H1 (cell line): ENCODE data around the gene ERFE. TPM values are rescaled to one million over a fixed set of nuclear protein-coding genes. Genes with fewer than 3 reads are reported as not detected.

Experiments used
- CTCF ChIA-PET: fragments of 300-600 bp; sonication (Branson Sonifier 250); formaldehyde crosslinking; loops from one replicate; lab custom pipeline; 2021; ENCODE audit not compliant: partially characterized antibody; lab: Charles Lee
- POLR2A ChIA-PET: fragments of 300-600 bp; sonication (Branson Sonifier 250); formaldehyde crosslinking; loops from one replicate; lab custom pipeline; 2021; ENCODE audit warnings: inconsistent platforms; ENCODE audit not compliant: partially characterized antibody; lab: Charles Lee
- DNase-seq, 2 experiments: peaks; one replicate each; pipeline versions ENCODE4 v3.0.0 to v3.0.0-alpha.2; 2010 to 2022; ENCODE audit warnings: low spot score in 2 of 2, low read depth in 1 of 2, mixed read lengths in 1 of 2
- FAIRE-seq: peaks from 2 replicates; lab custom pipeline; 2011; peaks lifted over from hg19 to GRCh38; lab: Jason Lieb, UNC
- H2AFZ ChIP-seq: 2 replicates; pipeline ENCODE4 v1.8.1; 2012; ENCODE audit warnings: low read length, inconsistent platforms
- H2AK5ac ChIP-seq: 2 replicates; pipeline ENCODE4 v1.6.1; 2013; ENCODE audit warnings: low read depth, low read length
- H2BK120ac ChIP-seq: replicated peaks from 2 replicates; pipeline ENCODE3; 2013; ENCODE audit warnings: low read depth, low read length, inconsistent platforms
- H2BK12ac ChIP-seq: 2 replicates; pipeline ENCODE4 v1.6.1; 2013; ENCODE audit warnings: low read depth, low read length
- H2BK15ac ChIP-seq: 2 replicates; pipeline ENCODE4 v1.6.1; 2013; ENCODE audit warnings: low read length
- H2BK20ac ChIP-seq: 2 replicates; pipeline ENCODE4 v1.6.1; 2013; ENCODE audit warnings: low read length
- H2BK5ac ChIP-seq: 2 replicates; pipeline ENCODE4 v1.6.1; 2013; ENCODE audit warnings: low read depth, low read length
- H3K14ac ChIP-seq: 2 replicates; pipeline ENCODE4 v1.6.1; 2013; ENCODE audit warnings: inconsistent platforms; ENCODE audit not compliant: insufficient read length
- H3K18ac ChIP-seq: 2 replicates; pipeline ENCODE4 v1.6.1; 2013; ENCODE audit warnings: low read length; ENCODE audit errors: extremely low read depth
- H3K23ac ChIP-seq: 2 replicates; pipeline ENCODE4 v1.6.1; 2013; ENCODE audit warnings: inconsistent platforms; ENCODE audit not compliant: insufficient read length
- H3K23me2 ChIP-seq: 2 replicates; pipeline ENCODE4 v1.6.1; 2013; ENCODE audit warnings: low read depth, low read length
- H3K27ac ChIP-seq: 2 replicates; pipeline ENCODE4 v1.6.1; 2011; ENCODE audit warnings: low read depth, low read length, inconsistent platforms
- H3K27me3 ChIP-seq, 4 experiments: replicated peaks in 1 of 4; 1 replicate in 1 of 4; 2 replicates in 3 of 4; pipeline versions ENCODE4 v1.6.1 to v1.8.1; 2011 to 2013; ENCODE audit warnings: low read length in 3 of 4, mild to moderate bottlenecking in 3 of 4, inconsistent platforms in 2 of 4, mixed read lengths in 2 of 4, moderate library complexity in 1 of 4; ENCODE audit not compliant: control insufficient read depth in 3 of 4, insufficient read depth in 3 of 4; ENCODE audit errors: extremely low read depth in 1 of 4
- H3K36me3 ChIP-seq, 4 experiments: 2 replicates each; pipeline versions ENCODE4 v1.6.1 to v1.8.1; 2011 to 2013; ENCODE audit warnings: mild to moderate bottlenecking in 4 of 4, low read length in 3 of 4, moderate library complexity in 2 of 4, control low read depth in 1 of 4, inconsistent platforms in 1 of 4; ENCODE audit not compliant: insufficient read depth in 4 of 4, control insufficient read depth in 2 of 4
- H3K4ac ChIP-seq: replicated peaks from 2 replicates; pipeline ENCODE3; 2013; ENCODE audit warnings: low read length, low read depth, mixed read lengths, inconsistent platforms; ENCODE audit not compliant: insufficient read length
- H3K4me1 ChIP-seq, 4 experiments: replicated peaks in 1 of 4; 1 replicate in 1 of 4; 2 replicates in 3 of 4; pipeline versions ENCODE4 v1.6.1 to v1.8.1; 2011 to 2013; ENCODE audit warnings: low read length in 3 of 4, inconsistent platforms in 2 of 4, mixed read lengths in 1 of 4; ENCODE audit not compliant: insufficient read depth in 4 of 4, control insufficient read depth in 3 of 4
- H3K4me2 ChIP-seq, 2 experiments: 2 replicates each; pipeline versions ENCODE4 v1.6.1 to v1.8.1; 2011 to 2013; ENCODE audit warnings: low read depth in 2 of 2, low read length in 2 of 2, control low read depth in 1 of 2, inconsistent platforms in 1 of 2, mild to moderate bottlenecking in 1 of 2; ENCODE audit not compliant: insufficient read depth in 1 of 2
- H3K4me3 ChIP-seq, 4 experiments: fragments of 200-600, 300-600 bp in 1 of 4; sonication (generic), shearing (Covaris generic), sonication (Bioruptor Twin) in 1 of 4; 2 replicates each; pipeline versions ENCODE4 v1.5.1 to v1.8.1; 2011 to 2016; ENCODE audit warnings: low read length in 4 of 4, low read depth in 3 of 4, control low read depth in 2 of 4, inconsistent platforms in 2 of 4, mild to moderate bottlenecking in 2 of 4, mixed read lengths in 1 of 4, moderate library complexity in 1 of 4; ENCODE audit not compliant: insufficient read depth in 2 of 4; ENCODE audit errors: extremely low read depth in 1 of 4
- H3K56ac ChIP-seq: replicated peaks from 2 replicates; pipeline ENCODE3; 2013; ENCODE audit warnings: low read depth, mild to moderate bottlenecking, mixed read lengths, low read length, inconsistent platforms; ENCODE audit not compliant: insufficient read length
- H3K79me1 ChIP-seq: 2 replicates; pipeline ENCODE4 v1.6.1; 2013; ENCODE audit warnings: low read depth, low read length, control low read depth
- H3K79me2 ChIP-seq, 2 experiments: 2 replicates each; pipeline versions ENCODE4 v1.6.1 to v1.8.1; 2012 to 2013; ENCODE audit warnings: low read length in 2 of 2, mild to moderate bottlenecking in 2 of 2, inconsistent platforms in 1 of 2; ENCODE audit not compliant: insufficient read depth in 2 of 2, control insufficient read depth in 1 of 2
- H3K9ac ChIP-seq, 4 experiments: replicated peaks in 1 of 4; 1 replicate in 1 of 4; 2 replicates in 3 of 4; pipeline versions ENCODE4 v1.6.1 to v1.8.1; 2011 to 2013; ENCODE audit warnings: low read depth in 3 of 4, low read length in 3 of 4, control low read depth in 2 of 4, mild to moderate bottlenecking in 2 of 4, moderate library complexity in 2 of 4, inconsistent platforms in 1 of 4; ENCODE audit errors: extremely low read depth in 1 of 4
- H3K9me3 ChIP-seq, 2 experiments: 2 replicates each; pipeline versions ENCODE4 v1.6.1 to v1.8.1; 2012 to 2013; ENCODE audit warnings: mild to moderate bottlenecking in 2 of 2, moderate library complexity in 2 of 2, control low read depth in 1 of 2, inconsistent platforms in 1 of 2, low read depth in 1 of 2, low read length in 1 of 2, mixed read lengths in 1 of 2; ENCODE audit not compliant: insufficient read depth in 2 of 2
- H4K20me1 ChIP-seq, 2 experiments: replicated peaks in 1 of 2; 2 replicates each; pipeline versions ENCODE3 to v1.8.1; 2011 to 2013; ENCODE audit warnings: inconsistent platforms in 2 of 2, low read length in 2 of 2, mild to moderate bottlenecking in 1 of 2; ENCODE audit not compliant: insufficient read depth in 2 of 2, control insufficient read depth in 1 of 2
- H4K5ac ChIP-seq: 2 replicates; pipeline ENCODE4 v1.6.1; 2013; ENCODE audit warnings: low read length, low read depth, mixed read lengths, inconsistent platforms; ENCODE audit not compliant: insufficient read length
- H4K8ac ChIP-seq: 2 replicates; pipeline ENCODE4 v1.8.0; 2013; ENCODE audit warnings: mild to moderate bottlenecking, moderate library complexity, low read length, inconsistent platforms; ENCODE audit not compliant: insufficient read depth; ENCODE audit errors: extremely low read depth
- H4K91ac ChIP-seq: replicated peaks from 2 replicates; pipeline ENCODE3; 2013; ENCODE audit warnings: low read length, mixed read lengths, inconsistent platforms; ENCODE audit not compliant: insufficient read length
- BACH1 ChIP-seq: IDR thresholded peaks from 2 replicates; pipeline ENCODE4 v1.6.1; 2012; ENCODE audit warnings: low read length, improper control_type of control experiment
- WGBS, 2 experiments: shearing (Covaris generic) in 1 of 2; methylation state at CpG; one replicate each; pipeline versions ENCODE4 v1.1.6 to v1.1.7; 2013 to 2015; ENCODE audit warnings: low lambda C conversion rate in 2 of 2, mixed read lengths in 2 of 2, inconsistent platforms in 1 of 2, low coverage in 1 of 2, missing lambda C conversion rate in 1 of 2; ENCODE audit not compliant: insufficient replicate concordance in 2 of 2, insufficient coverage in 1 of 2, insufficient read length in 1 of 2; ENCODE audit errors: extremely low coverage in 1 of 2, missing lambda C conversion rate in 1 of 2; 5-methylcytosine and 5-hydroxymethylcytosine counted together
- polyA plus RNA-seq, 7 experiments: library from polyadenylated mRNA; depleted of rRNA in 3 of 7; stranded (reverse) in 5 of 7; unstranded in 2 of 7; fragments of >200 nt in 5 of 7; fragments of 200-250 nt in 2 of 7; gene quantifications; 1 replicate in 5 of 7; 2 replicates in 1 of 7; 4 replicates in 1 of 7; pipeline versions ENCODE4 v1.2.1 to v1.2.3, GENCODE V29; 2011 to 2013; ENCODE audit warnings: missing spikeins in 2 of 7, mixed read lengths in 2 of 7
- total RNA-seq: library from RNA; stranded (reverse); fragmentation: NEBNext Ultra II Directional; extraction: Animal tissue kit (Norgen Biotek cat#: 25700); gene quantifications from 2 replicates; pipeline ENCODE4 v1.2.1, GENCODE V29; 2021

ERFE gene
- total and polyA plus RNA-seq, 2 of the 8 experiments (the other 6 are each of a cell fraction or from before 2014, with no cell fraction given): 2.5 to 3.6 TPM

GRCh38 chr2:238152771-238153688 lies 5.7 kb upstream of the ERFE start:
- Histone ChIP-seq H2BK12ac (no peak overlapping the region), H2AK5ac (no peak overlapping the region), H4K91ac (no peak overlapping the region), H2BK20ac (no peak overlapping the region), H3K27me3 (peaks cover 0 to 12% (median 8%) of the 10 kb centered on the region in 4 experiments; a peak in 5 of 7 replicates), H2BK5ac (no peak overlapping the region), H4K20me1 (no peaks in the 10 kb centered on the region), H3K9ac (no peak overlapping the region), H2AFZ (no peak overlapping the region), H3K18ac (no peak overlapping the region), H3K14ac (no peak overlapping the region), H3K4me1 (peaks cover 0 to 15% (median 8%) of the 10 kb centered on the region in 4 experiments; a peak in 6 of 7 replicates), H4K5ac (no peak overlapping the region), H3K79me2 (no peaks in the 10 kb centered on the region), H2BK120ac (no peak overlapping the region), H3K36me3 (no peaks in the 10 kb centered on the region), H2BK15ac (no peak overlapping the region; the same call in 1 of the 2 replicates), H3K23me2 (peaks cover 1% of the 10 kb centered on the region; the same call in 1 of the 2 replicates), H3K79me1 (no peaks in the 10 kb centered on the region), H3K27ac (no peak overlapping the region), H3K4me3 (no peak overlapping the region), H3K9me3 (no peaks in the 10 kb centered on the region), H3K4me2 (no peak overlapping the region), H3K23ac (no peak overlapping the region), H4K8ac (no peak overlapping the region), H3K4ac (no peak overlapping the region), H3K56ac (no peak overlapping the region)
- ChIA-PET POLR2A (interaction anchor here (0.6 to 1.5 kb wide), 2 partner anchors 11 to 87 kb away, joined by 3 to 7 read pairs; partner anchors contain the start of gene HES6), CTCF (interaction anchor here (0.6 to 6.4 kb wide), 8 partner anchors 12 to 53 kb away, joined by 3 to 72 read pairs (median 4); partner anchors contain the start of genes ESPNL and KLHL30)
- DNase-seq: no peak
- 87% methylated on average over 18 of the region's 22 CpGs; no CpG with 5 or more reads in 1 of the 2 experiments for WGBS, 2 experiments
- FAIRE-seq: no peak
- TF ChIP-seq BACH1: no peak
